Measurements from ENCODE around the gene ETFDH.
"Not testable (repeated sequence)": the region's sequence is repeated elsewhere in the genome, so short reads cannot be mapped to it uniquely, and the experiment has no call there.

ETFDH gene

DNA sequence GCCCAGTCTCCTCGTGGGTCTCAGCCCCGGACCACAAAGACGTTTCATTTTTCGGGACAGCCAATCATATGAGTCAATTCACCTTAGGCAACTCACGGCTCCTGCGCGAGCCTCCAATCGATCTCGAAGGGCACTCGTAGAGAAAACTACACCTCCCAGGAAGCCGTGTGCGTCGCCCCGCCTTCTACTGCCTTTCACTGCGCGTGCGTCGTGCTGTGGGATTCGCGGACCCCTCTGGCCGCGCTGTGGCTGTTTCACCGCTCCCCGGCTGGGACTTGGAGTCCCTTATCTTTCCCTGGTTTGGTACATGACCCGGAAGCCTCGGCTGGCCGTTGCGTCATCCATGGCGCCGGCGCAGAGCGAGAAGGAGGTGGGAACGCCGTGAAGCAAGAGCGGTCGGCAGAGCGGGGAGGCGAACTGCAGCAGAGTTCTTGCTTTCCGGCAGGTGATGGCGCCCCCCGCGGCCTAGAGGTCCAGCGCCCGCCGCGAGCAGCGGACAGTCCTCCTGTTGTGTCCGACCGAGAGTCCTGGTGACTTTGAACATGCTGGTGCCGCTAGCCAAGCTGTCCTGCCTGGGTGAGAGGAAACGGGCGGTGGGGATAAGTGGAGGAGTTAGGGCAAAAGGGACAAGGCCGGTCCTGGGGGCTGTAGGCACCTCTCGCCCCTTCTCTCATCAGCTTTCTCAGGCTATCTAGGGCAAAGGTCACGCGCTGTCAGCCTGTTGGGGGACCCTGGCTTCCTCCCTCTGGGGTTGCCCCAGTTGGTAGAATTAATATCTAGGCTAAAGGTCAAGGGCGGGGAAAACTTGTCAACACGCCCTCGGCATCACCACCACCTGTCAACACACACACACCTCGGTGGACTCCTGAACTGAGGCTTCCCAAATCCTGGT is at the start of gene ETFDH:
TSS of gene ETFDH (plus strand) at position 382 of the 892 bp plus-strand sequence. CDS start at position 543, 161 bp downstream.
- peak; percentile 99 for DNase-seq (ENCODE audit: low read depth, low spot score)

- DNase-seq (ENCODE audit: low read depth, low spot score), result no peak
These were observed 47.1 kb upstream of the ETFDH start for GRCh38 chr4:158624889-158625478.

DNA sequence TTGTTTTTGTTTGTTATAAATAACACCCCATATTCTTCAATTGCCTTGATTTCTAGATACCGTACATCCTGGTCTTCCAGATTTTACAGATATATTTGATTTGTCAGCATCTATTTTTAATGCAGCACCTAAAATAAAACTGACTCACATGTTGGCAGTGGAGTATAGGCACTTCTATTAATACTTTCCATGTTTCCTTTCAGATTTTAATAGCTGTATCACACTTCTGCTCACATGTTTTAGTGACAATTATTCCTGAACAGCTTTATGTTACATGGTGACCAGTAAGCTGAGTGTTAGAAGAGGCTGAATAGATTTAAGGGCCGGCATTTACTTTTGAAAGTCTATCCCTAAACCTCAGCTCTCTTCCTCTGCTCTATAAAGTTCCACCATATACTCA is 46.6 kb upstream of the ETFDH start:
- no peak for DNase-seq (ENCODE audit: low read depth, low spot score)

- DNase-seq (ENCODE audit: low read depth, low spot score), result no peak
These were observed 41.2 kb upstream of the ETFDH start for GRCh38 chr4:158630893-158631292.

DNA sequence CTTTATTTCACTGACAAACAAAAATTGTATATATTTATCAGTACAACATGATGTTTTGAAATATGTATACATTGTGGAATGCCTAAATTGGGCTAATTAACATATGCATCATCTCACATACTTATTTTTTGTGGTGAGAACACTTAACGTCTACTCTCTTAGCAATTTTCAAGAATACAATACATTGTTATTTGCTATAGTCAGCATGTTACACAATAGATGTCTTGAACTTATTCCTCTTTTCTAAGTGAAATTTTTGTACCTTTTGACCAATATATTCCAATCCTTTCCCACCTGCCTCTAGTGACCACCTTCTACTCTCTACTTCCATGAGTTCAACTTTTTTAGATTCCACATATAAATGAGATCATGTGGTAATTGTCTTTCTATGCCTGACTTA is 35.5 kb upstream of the ETFDH start:
- DNase-seq (ENCODE audit: low read depth, low spot score), result no peak

- no peak for DNase-seq (ENCODE audit: low read depth, low spot score)
These were observed 27.7 kb upstream of the ETFDH start for GRCh38 chr4:158644356-158644755.

- DNase-seq (ENCODE audit: low read depth, low spot score), result no peak
These were observed 27.3 kb upstream of the ETFDH start for GRCh38 chr4:158644760-158645159.

DNA sequence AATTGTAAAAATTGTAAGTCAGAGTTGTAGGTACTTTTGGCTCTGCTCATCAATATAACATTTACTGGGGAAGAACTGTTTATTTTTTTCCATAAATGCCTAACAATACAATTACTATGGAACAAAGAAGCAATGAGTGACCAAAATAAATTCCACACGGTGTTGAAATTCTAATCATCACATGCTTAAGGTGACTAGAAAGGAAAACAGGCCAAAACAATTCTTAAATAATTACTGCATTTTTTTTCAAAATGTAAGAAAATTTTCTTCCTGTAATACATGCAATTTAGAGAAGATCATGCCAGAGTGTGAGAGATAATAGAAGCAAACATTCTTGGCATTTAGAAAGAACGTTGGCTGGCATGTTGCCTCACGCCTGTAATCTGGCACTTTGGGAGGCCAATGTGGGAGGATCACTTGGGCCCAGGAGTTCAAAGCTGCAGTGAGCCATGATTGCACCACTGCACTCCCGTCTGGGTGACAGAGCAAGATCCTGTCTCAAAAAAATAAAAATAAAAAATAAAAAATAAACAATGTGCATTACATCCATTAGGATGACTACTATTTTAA is 22.9 kb upstream of the ETFDH start:
- DNase-seq (ENCODE audit: low read depth, low spot score), result no peak

- no peak for DNase-seq (ENCODE audit: low read depth, low spot score)
These were observed 19.2 kb upstream of the ETFDH start for GRCh38 chr4:158652920-158653319.

GRCh38 chr4:158656439-158656838 is 15.7 kb upstream of the ETFDH start:
- no peak for DNase-seq (ENCODE audit: low read depth, low spot score)

- DNase-seq (ENCODE audit: low read depth, low spot score), result no peak
These were observed 14.8 kb upstream of the ETFDH start for GRCh38 chr4:158657291-158657690.

DNA sequence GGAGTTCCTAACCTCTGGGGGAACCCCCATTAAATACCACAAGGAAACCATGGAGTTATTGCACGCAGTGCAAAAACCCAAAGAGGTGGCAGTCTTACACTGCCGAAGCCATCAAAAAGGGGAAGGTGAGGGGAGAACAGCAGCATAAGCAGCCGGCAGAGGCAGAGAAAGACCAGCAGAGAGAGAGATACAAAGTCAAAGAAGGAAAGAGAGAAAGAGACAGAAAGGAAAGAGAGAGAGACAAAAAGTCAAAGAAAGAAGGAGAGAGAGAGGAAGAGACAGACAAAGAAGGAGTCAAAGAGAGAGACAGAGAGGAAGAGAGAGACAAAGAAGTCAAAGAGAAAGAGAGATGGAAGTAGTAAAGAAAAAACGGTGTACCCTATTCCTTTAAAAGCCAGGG is 8.8 kb upstream of the ETFDH start:
- DNase-seq (ENCODE audit: low read depth, low spot score), result not testable (repeated sequence)

GRCh38 chr4:158663707-158664625 is 8.1 kb upstream of the ETFDH start:
- not testable (repeated sequence) for DNase-seq (ENCODE audit: low read depth, low spot score)

DNA sequence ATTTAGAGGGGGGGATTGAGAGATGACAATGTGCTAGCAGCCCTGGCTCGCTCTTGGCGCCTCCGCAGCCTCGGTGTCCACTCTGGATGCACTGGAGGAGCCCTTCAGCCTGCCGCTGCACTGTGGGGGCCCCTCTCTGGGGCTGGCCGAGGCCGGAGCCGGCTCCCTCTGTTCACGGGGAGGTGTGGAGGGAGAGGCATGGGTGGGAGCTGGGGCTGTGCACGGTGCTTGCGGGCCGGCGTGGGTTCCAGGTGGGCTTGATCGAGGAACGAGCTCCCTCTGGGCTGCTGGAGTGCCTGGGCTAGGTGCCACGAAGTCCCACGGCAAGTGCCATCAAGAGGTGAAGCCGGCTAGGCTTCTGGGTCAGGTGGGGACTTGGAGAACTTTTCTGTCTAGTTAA is 7.3 kb upstream of the ETFDH start:
- no peak for DNase-seq (ENCODE audit: low read depth, low spot score)

- DNase-seq (ENCODE audit: low read depth, low spot score), result no peak
These were observed 5.2 kb upstream of the ETFDH start for GRCh38 chr4:158666892-158667291.

DNA sequence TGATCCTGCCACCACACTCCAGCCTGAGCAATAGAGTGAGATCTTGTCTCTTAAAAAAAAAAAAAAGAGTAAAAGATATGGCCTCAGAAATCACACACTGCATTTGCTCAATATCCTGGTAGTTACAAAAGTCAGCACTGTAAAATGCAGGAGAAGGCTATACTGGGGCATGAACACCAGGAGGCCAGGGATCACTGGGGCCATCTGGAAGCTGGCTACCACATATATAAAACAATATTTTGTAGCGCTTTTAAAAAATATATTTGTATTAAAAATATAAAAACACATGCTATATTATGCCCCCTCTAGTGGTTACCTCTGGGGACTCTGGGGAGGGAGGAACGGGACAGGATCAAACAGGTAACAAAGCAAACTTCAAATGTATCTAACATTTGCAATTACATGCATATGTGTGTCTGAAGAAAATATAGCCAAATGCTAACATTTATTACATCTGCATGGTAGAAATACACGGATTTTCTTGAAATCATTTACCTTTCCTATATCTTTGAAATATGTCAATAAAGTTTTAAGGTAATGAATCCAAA is 4.4 kb upstream of the ETFDH start:
- DNase-seq (ENCODE audit: low read depth, low spot score), result no peak

DNA sequence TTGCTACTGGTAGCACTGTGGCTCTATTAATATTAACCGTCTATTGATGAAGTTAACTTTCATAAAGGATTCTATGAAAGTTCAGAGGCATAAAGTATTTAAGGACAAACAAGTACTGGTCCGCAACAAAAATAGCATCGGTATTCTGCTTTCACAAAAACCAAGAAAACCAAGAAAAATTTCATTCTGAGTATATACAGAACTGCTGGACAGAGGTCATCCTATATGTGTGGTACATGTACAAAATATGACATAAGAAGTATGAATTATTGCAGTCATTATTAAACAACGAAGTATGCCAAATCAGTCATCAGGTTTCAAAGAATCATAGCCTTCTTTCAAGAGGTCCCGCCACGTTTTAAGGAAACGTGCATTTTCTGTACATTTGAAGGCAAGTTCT is 2.8 kb upstream of the ETFDH start:
- no peak for DNase-seq (ENCODE audit: low read depth, low spot score)

DNA sequence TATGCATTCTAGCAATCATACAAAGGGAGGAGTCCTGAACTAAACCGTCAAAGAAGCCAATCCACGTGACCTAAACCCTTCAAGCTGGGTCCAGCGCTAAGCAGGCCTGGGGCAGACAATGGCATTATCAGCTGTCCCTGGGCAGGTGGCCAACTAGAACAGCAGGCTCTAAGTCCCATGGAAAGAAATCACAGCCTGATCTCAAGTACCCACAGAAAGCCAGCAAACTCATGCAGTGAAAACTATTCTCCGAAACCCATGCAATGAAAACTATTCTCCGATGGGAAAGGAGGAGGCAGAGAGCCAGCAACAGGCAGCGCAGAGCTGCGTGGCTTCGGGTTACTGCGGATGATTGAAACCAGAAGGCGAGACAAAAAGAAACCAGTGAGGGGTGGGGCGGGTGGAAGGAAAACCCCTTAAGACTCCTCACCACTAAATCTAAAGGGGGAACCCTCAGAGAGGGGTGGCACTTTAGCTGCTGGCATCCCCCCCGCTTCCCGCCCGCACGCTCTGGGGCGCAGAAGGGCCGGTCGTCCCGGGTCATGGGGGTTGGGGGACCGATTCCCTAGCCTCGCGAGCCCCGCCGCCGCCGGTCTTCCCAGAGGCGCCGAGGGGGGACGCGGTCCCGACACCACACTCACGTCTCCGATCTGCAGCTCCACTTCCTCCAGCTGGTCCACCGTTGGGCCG is 976 bp upstream of the ETFDH start:
- peak; percentile 16 for DNase-seq (ENCODE audit: low read depth, low spot score)

GRCh38 chr4:158671665-158671914 is 506 bp upstream of the ETFDH start, which contains the start of gene C4orf46:
C4orf46 (minus strand) TSS chr4:158671887; CDS start chr4:158671801, 86 bp downstream.
- no peak for DNase-seq (ENCODE audit: low read depth, low spot score)

- no peak for DNase-seq (ENCODE audit: low read depth, low spot score)
These were observed 1.5 kb downstream of the ETFDH start for GRCh38 chr4:158673633-158674032.

GRCh38 chr4:158676076-158676475 is 4.0 kb downstream of the ETFDH start:
- DNase-seq (ENCODE audit: low read depth, low spot score), result no peak
